ENCODE data around the gene RPS27. TPM values are rescaled to one million over a fixed set of nuclear protein-coding genes. Genes with fewer than 3 reads are reported as not detected.
"Not testable (repeated sequence)": the region's sequence is repeated elsewhere in the genome, so short reads cannot be mapped to it uniquely, and the experiment has no call there.

RPS27 gene
- total RNA-seq, 1 donor from 2014 or later: 707 TPM

DNA sequence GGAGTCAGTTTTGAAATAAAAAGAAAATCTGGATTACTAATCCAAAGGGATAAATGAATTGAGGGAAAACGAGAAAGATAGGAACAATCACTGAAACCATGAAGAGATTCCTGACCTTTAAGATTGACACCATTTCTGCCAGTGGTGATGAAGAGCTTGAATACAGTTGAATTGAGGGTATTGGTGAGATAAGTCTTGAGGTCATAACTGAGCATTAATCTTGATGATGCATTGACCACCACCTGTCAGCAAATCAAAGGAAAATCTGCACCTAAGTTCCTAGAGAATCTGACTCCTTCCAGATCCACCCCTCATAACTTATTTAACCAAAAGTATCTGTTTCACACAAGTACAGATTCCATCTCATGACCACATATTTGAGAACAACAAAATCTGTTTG is 21.6 kb downstream of the RPS27 start:
- no peak for TF ChIP-seq CTCF (IDR thresholded peaks at IDR 0.05)
- no peak overlapping the region for H3K27ac ChIP-seq
- H3K9me3 ChIP-seq: no peaks in the 10 kb centered on the region
- H3K4me1 ChIP-seq: no peaks in the 10 kb centered on the region
- no peak for DNase-seq (ENCODE audit: low spot score in 2 of 2)
- no peak overlapping the region for H3K4me3 ChIP-seq
- H3K27me3 ChIP-seq: no peaks in the 10 kb centered on the region
- H3K36me3 ChIP-seq: no peaks in the 10 kb centered on the region
- intact Hi-C loops (cut with DNase I): no loop called here

DNA sequence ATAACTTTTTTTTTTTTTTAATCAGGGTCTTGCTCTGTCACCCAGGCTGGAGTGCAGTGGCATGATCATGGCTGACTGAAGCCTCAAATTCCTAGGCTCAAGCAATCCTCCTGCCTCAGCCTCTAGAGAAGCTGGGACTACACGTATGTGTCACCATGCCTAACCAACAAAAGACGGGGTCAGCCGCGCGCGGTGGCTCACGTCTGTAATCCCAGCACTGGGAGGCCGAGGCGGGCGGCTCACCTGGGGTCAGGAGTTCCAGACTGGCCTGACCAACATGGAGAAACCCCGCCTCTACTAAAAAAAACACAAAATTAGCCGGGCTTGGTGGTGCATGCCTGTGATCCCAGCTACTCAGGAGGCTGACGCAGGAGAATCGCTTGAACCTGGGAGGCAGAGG is 22.0 kb downstream of the RPS27 start:
- DNase-seq (ENCODE audit: low spot score in 2 of 2); intact Hi-C loops (cut with DNase I): not testable (repeated sequence)

GRCh38 chr1:154014154-154014907 is 23.8 kb downstream of the RPS27 start:
- Histone ChIP-seq H3K4me1 (no peaks in the 10 kb centered on the region), H3K36me3 (no peaks in the 10 kb centered on the region), H3K9me3 (no peaks in the 10 kb centered on the region), H3K27ac (no peak overlapping the region), H3K27me3 (no peaks in the 10 kb centered on the region), H3K4me3 (no peak overlapping the region)
- DNase-seq (ENCODE audit: low spot score in 2 of 2): no peak
- TF ChIP-seq CTCF (IDR thresholded peaks at IDR 0.05): no peak
- intact Hi-C loops (cut with DNase I): no loop called here

More for the DNA sequence above, 22.0 kb downstream of the RPS27 start:
- not testable (repeated sequence) for H3K4me3 ChIP-seq, H3K27ac ChIP-seq, H3K9me3 ChIP-seq, H3K36me3 ChIP-seq, H3K27me3 ChIP-seq, H3K4me1 ChIP-seq

GRCh38 chr1:154019269-154019668 is 28.7 kb downstream of the RPS27 start:
- Histone ChIP-seq H3K27me3 (no peaks in the 10 kb centered on the region), H3K27ac (no peak overlapping the region), H3K4me3 (no peak overlapping the region), H3K36me3 (no peaks in the 10 kb centered on the region), H3K9me3 (no peaks in the 10 kb centered on the region), H3K4me1 (no peaks in the 10 kb centered on the region)
- intact Hi-C loops (cut with DNase I): no loop called here
- TF ChIP-seq CTCF (IDR thresholded peaks at IDR 0.05): no peak
- DNase-seq (ENCODE audit: low spot score in 2 of 2): no peak

- H3K27ac ChIP-seq: no peak overlapping the region
- TF ChIP-seq CTCF (IDR thresholded peaks at IDR 0.05): no peak
- no peaks in the 10 kb centered on the region for H3K9me3 ChIP-seq
- no peaks in the 10 kb centered on the region for H3K4me1 ChIP-seq
- H3K4me3 ChIP-seq: no peak overlapping the region
- intact Hi-C loops (cut with DNase I): no loop called here
- no peaks in the 10 kb centered on the region for H3K36me3 ChIP-seq
- H3K27me3 ChIP-seq: no peaks in the 10 kb centered on the region
- DNase-seq (ENCODE audit: low spot score in 2 of 2): no peak
Observed at GRCh38 chr1:154019940-154020339, 29.4 kb downstream of the RPS27 start.

- H3K27me3 ChIP-seq; H3K27ac ChIP-seq; H3K4me3 ChIP-seq; DNase-seq (ENCODE audit: low spot score in 2 of 2); H3K9me3 ChIP-seq; H3K36me3 ChIP-seq; H3K4me1 ChIP-seq; intact Hi-C loops (cut with DNase I): not testable (repeated sequence)
Observed at GRCh38 chr1:154033697-154034096, 43.1 kb downstream of the RPS27 start.

Other genes with a start within 250 kb of the RPS27 start
- gene SLC27A3, start 215.4 kb upstream of the RPS27 start, total RNA-seq: 315 TPM
- gene GATAD2B, start 67.8 kb upstream of the RPS27 start, total RNA-seq: 9.5 TPM
- 80.0 TPM for gene DENND4B, start 44.0 kb upstream of the RPS27 start, total RNA-seq
- 10.1 TPM for gene CRTC2, start 32.1 kb upstream of the RPS27 start, total RNA-seq
- 86.3 TPM for gene SLC39A1, start 27.2 kb upstream of the RPS27 start, total RNA-seq
- 6.3 TPM for gene CREB3L4, start 22.9 kb upstream of the RPS27 start, total RNA-seq
- gene JTB, start 13.1 kb upstream of the RPS27 start, total RNA-seq: 166 TPM
- gene RAB13, start 4.4 kb upstream of the RPS27 start, total RNA-seq: 10.0 TPM
- not detected for gene NUP210L, start 164.3 kb downstream of the RPS27 start, total RNA-seq
- gene TPM3, start 201.3 kb downstream of the RPS27 start, total RNA-seq: 254 TPM
- gene CFAP141, start 215.6 kb downstream of the RPS27 start, total RNA-seq: not detected
- 67.8 TPM for gene UBAP2L, start 230.2 kb downstream of the RPS27 start, total RNA-seq